ENCODE measurements around the gene DTWD1.
A peak's percentile ranks its signal among the peaks of the same experiment; 100 is the strongest.
"Not testable (repeated sequence)": the region's sequence is repeated elsewhere in the genome, so short reads cannot be mapped to it uniquely, and the experiment has no call there.

Gene DTWD1

GRCh38 chr15:49620658-49621368, at the start of gene DTWD1, which contains the start of gene FAM227B:
Gene DTWD1, plus strand, starts transcription at chr15:49621048. Its CDS starts 4,120 bp downstream, at chr15:49625168.
Gene FAM227B, minus strand, starts transcription at chr15:49620818. Its CDS starts 5,647 bp downstream, at chr15:49615171.
- peak; percentile 91 for DNase-seq (ENCODE audit: low read depth)

GRCh38 chr15:49573421-49573820, 47.4 kb upstream of the DTWD1 start:
- no peak for DNase-seq (ENCODE audit: low read depth)

GRCh38 chr15:49589030-49589429, 31.8 kb upstream of the DTWD1 start:
- DNase-seq (ENCODE audit: low read depth), result no peak

- not testable (repeated sequence) for DNase-seq (ENCODE audit: low read depth)
These were observed 28.0 kb upstream of the DTWD1 start for GRCh38 chr15:49592829-49593316.

GRCh38 chr15:49604625-49605409, 16.0 kb upstream of the DTWD1 start:
- no peak for DNase-seq (ENCODE audit: low read depth)

GRCh38 chr15:49605588-49605987, 15.3 kb upstream of the DTWD1 start:
- DNase-seq (ENCODE audit: low read depth), result no peak

GRCh38 chr15:49606594-49606993, 14.3 kb upstream of the DTWD1 start:
- DNase-seq (ENCODE audit: low read depth), result no peak

GRCh38 chr15:49610157-49610918, 10.5 kb upstream of the DTWD1 start:
- DNase-seq (ENCODE audit: low read depth), result no peak

- not testable (repeated sequence) for DNase-seq (ENCODE audit: low read depth)
These were observed 8.6 kb upstream of the DTWD1 start for GRCh38 chr15:49612240-49612639.

- DNase-seq (ENCODE audit: low read depth), result no peak
These were observed 1.6 kb upstream of the DTWD1 start for GRCh38 chr15:49619226-49619625.

- DNase-seq (ENCODE audit: low read depth), result no peak
These were observed 649 bp upstream of the DTWD1 start for GRCh38 chr15:49620199-49620598.

GRCh38 chr15:49621401-49621811, 558 bp downstream of the DTWD1 start:
- no peak for DNase-seq (ENCODE audit: low read depth)

GRCh38 chr15:49621887-49622286, 1.0 kb downstream of the DTWD1 start:
- no peak for DNase-seq (ENCODE audit: low read depth)

- DNase-seq (ENCODE audit: low read depth), result no peak
These were observed 1.7 kb downstream of the DTWD1 start for GRCh38 chr15:49622561-49622960.

GRCh38 chr15:49624056-49624455, 3.2 kb downstream of the DTWD1 start:
- DNase-seq (ENCODE audit: low read depth), result no peak

- no peak for DNase-seq (ENCODE audit: low read depth)
These were observed 4.7 kb downstream of the DTWD1 start for GRCh38 chr15:49625460-49626036.

GRCh38 chr15:49627407-49627877, 6.6 kb downstream of the DTWD1 start:
- no peak for DNase-seq (ENCODE audit: low read depth)

GRCh38 chr15:49628379-49628778, 7.5 kb downstream of the DTWD1 start:
- no peak for DNase-seq (ENCODE audit: low read depth)

- DNase-seq (ENCODE audit: low read depth), result no peak
These were observed 17.0 kb downstream of the DTWD1 start for GRCh38 chr15:49637857-49638256.

GRCh38 chr15:49644364-49644794, 23.5 kb downstream of the DTWD1 start:
- DNase-seq (ENCODE audit: low read depth), result no peak

GRCh38 chr15:49645277-49645676, 24.4 kb downstream of the DTWD1 start:
- DNase-seq (ENCODE audit: low read depth), result no peak

- DNase-seq (ENCODE audit: low read depth), result no peak
These were observed 25.1 kb downstream of the DTWD1 start for GRCh38 chr15:49645941-49646340.
